ENCODE measurements around the gene TEAD3.

GRCh38 chr6:35477551-35478179 lies 19.2 kb downstream of the TEAD3 start:
- TF ChIP-seq CTCF (IDR thresholded peaks at IDR 0.05; ENCODE audit: low read length): no peak
- TF ChIP-seq EZH2phosphoT487 (IDR thresholded peaks at IDR 0.05; ENCODE audit: low read length): no peak
- no peak for TF ChIP-seq EZH2 (optimal IDR thresholded peaks at IDR 0.05; ENCODE audit: low read depth, low read length)

All from MM.1S (cell line).